ENCODE results near the gene PTGER3.

PTGER3 gene

GRCh38 chr1:71049951-71050598, 2.5 kb upstream of the PTGER3 start:
- DNase-seq = no peak

- no peak for DNase-seq
Observed at GRCh38 chr1:71046891-71047634, 553 bp downstream of the PTGER3 start.

- no peak for DNase-seq
Observed at GRCh38 chr1:71045463-71046028, 2.1 kb downstream of the PTGER3 start.

- DNase-seq = no peak
Observed at GRCh38 chr1:71044833-71045232, 2.8 kb downstream of the PTGER3 start.

GRCh38 chr1:71043065-71043464, 4.6 kb downstream of the PTGER3 start:
- no peak for DNase-seq

GRCh38 chr1:71041806-71042205, 5.8 kb downstream of the PTGER3 start:
- no peak for DNase-seq

GRCh38 chr1:71039661-71040262, 7.9 kb downstream of the PTGER3 start:
- no peak for DNase-seq

- DNase-seq = no peak
Observed at GRCh38 chr1:71038942-71039341, 8.7 kb downstream of the PTGER3 start.

- no peak for DNase-seq
Observed at GRCh38 chr1:71037829-71038620, 9.6 kb downstream of the PTGER3 start.

- DNase-seq = no peak
Observed at GRCh38 chr1:71037066-71037465, 10.6 kb downstream of the PTGER3 start.

GRCh38 chr1:71033136-71033535, 14.5 kb downstream of the PTGER3 start:
- no peak for DNase-seq

GRCh38 chr1:71031426-71031825, 16.2 kb downstream of the PTGER3 start:
- no peak for DNase-seq

GRCh38 chr1:71030026-71030425, 17.6 kb downstream of the PTGER3 start:
- no peak for DNase-seq

GRCh38 chr1:71028981-71029380, 18.6 kb downstream of the PTGER3 start:
- no peak for DNase-seq

- DNase-seq = no peak
Observed at GRCh38 chr1:71027991-71028390, 19.6 kb downstream of the PTGER3 start.

- DNase-seq = no peak
Observed at GRCh38 chr1:71026093-71026492, 21.5 kb downstream of the PTGER3 start.

GRCh38 chr1:71023515-71023914, 24.1 kb downstream of the PTGER3 start:
- no peak for DNase-seq

- DNase-seq = no peak
Observed at GRCh38 chr1:71019233-71019969, 28.2 kb downstream of the PTGER3 start.

GRCh38 chr1:71018791-71019190, 28.8 kb downstream of the PTGER3 start:
- no peak for DNase-seq

GRCh38 chr1:71015745-71016144, 31.9 kb downstream of the PTGER3 start:
- DNase-seq = no peak

GRCh38 chr1:71014178-71014579, 33.4 kb downstream of the PTGER3 start:
- DNase-seq = no peak
